GM21619 (cell line): ENCODE results near the gene NCKAP5L.

Experiments used
- ATAC-seq: cut with Tn5 transposase; IDR thresholded peaks from one replicate; pipeline ENCODE4 v1.9.1; 2021; ENCODE audit not compliant: unreplicated experiment

The NCKAP5L gene

GRCh38 chr12:49801141-49802063, 26.8 kb downstream of the NCKAP5L start:
- ATAC-seq: no peak

GRCh38 chr12:49800421-49801140, 27.6 kb downstream of the NCKAP5L start:
- no peak for ATAC-seq

GRCh38 chr12:49798934-49799333, 29.3 kb downstream of the NCKAP5L start:
- no peak for ATAC-seq

GRCh38 chr12:49798248-49798647, 30.0 kb downstream of the NCKAP5L start:
- ATAC-seq: no peak

GRCh38 chr12:49797449-49797776, 30.8 kb downstream of the NCKAP5L start:
- no peak for ATAC-seq

GRCh38 chr12:49796606-49797448, 31.4 kb downstream of the NCKAP5L start:
- no peak for ATAC-seq

- no peak for ATAC-seq
Measured at GRCh38 chr12:49796155-49796554, 32.1 kb downstream of the NCKAP5L start.

- no peak for ATAC-seq
Measured at GRCh38 chr12:49795654-49796105, 32.5 kb downstream of the NCKAP5L start.

GRCh38 chr12:49794811-49795653, 33.2 kb downstream of the NCKAP5L start:
- no peak for ATAC-seq

GRCh38 chr12:49794021-49794420, 34.2 kb downstream of the NCKAP5L start:
- ATAC-seq: no peak

GRCh38 chr12:49793620-49794019, 34.6 kb downstream of the NCKAP5L start:
- ATAC-seq: no peak

GRCh38 chr12:49792976-49793580, 35.1 kb downstream of the NCKAP5L start:
- no peak for ATAC-seq

GRCh38 chr12:49792181-49792970, 35.8 kb downstream of the NCKAP5L start:
- no peak for ATAC-seq

- no peak for ATAC-seq
Measured at GRCh38 chr12:49791700-49792099, 36.5 kb downstream of the NCKAP5L start.

GRCh38 chr12:49790741-49791555, 37.3 kb downstream of the NCKAP5L start:
- no peak for ATAC-seq

- no peak for ATAC-seq
Measured at GRCh38 chr12:49789992-49790391, 38.2 kb downstream of the NCKAP5L start.

GRCh38 chr12:49787672-49788071, 40.5 kb downstream of the NCKAP5L start:
- ATAC-seq: no peak

- no peak for ATAC-seq
Measured at GRCh38 chr12:49784756-49785409, 43.3 kb downstream of the NCKAP5L start.
